K562 (cell line): Measurements from ENCODE around the gene PLA1A. TPM values are rescaled to one million over a fixed set of nuclear protein-coding genes. Genes with fewer than 3 reads are reported as not detected.

Experiments
- ATF3 ChIP-seq, 2 experiments: fragments of 450-650 bp in 1 of 2; sonication (generic) in 1 of 2; formaldehyde crosslinking in 1 of 2; IDR thresholded peaks in 1 of 2; conservative IDR thresholded peaks in 1 of 2; 2 replicates each; pipeline versions ENCODE4 v1.6.1 to v1.8.1; 2016 to 2023; ENCODE audit warnings: mild to moderate bottlenecking in 2 of 2, moderate library complexity in 2 of 2, inconsistent platforms in 1 of 2, missing genetic modification reagents in 1 of 2
- DDX20 ChIP-seq: fragments of 450-650 bp; IDR thresholded peaks from 2 replicates; pipeline ENCODE4 v1.6.1; 2016; ENCODE audit warnings: missing genetic modification characterization, low read depth, mild to moderate bottlenecking, missing compliant biosample characterization, moderate library complexity
- DMBX1 ChIP-seq: fragments of 250-450 bp; sonication (Bioruptor Pico); IDR thresholded peaks from 2 replicates; pipeline ENCODE4 v1.8.0; 2022; ENCODE audit warnings: inconsistent platforms, mild to moderate bottlenecking, moderate library complexity, borderline replicate concordance
- ERF ChIP-seq: fragments of 450-650 bp; formaldehyde crosslinking; IDR thresholded peaks from 2 replicates; pipeline ENCODE4 v1.4.0; 2020; ENCODE audit warnings: mild to moderate bottlenecking, mixed read lengths
- ESRRA ChIP-seq: fragments of 450-650 bp; IDR thresholded peaks from 2 replicates; pipeline ENCODE4 v1.6.1; 2014; ENCODE audit warnings: low read depth, mild to moderate bottlenecking, moderate library complexity, borderline replicate concordance
- HDAC2 ChIP-seq: fragments of 450-650 bp; IDR thresholded peaks from 2 replicates; pipeline ENCODE4 v1.6.1; 2016; ENCODE audit warnings: mild to moderate bottlenecking
- HMGXB4 ChIP-seq: sonication (generic); formaldehyde crosslinking; IDR thresholded peaks from 2 replicates; pipeline ENCODE4 v1.8.1; 2023; ENCODE audit warnings: mild to moderate bottlenecking, missing genetic modification reagents
- KAT2B ChIP-seq: IDR thresholded peaks from one replicate; pipeline ENCODE4 v1.6.1; 2012; ENCODE audit warnings: low read depth, mild to moderate bottlenecking, control low read depth, inconsistent platforms, low read length, moderate library complexity
- KDM1A ChIP-seq, 2 experiments: fragments of 450-650 bp; IDR thresholded peaks; 2 replicates each; pipeline ENCODE4 v1.6.1; 2016; ENCODE audit warnings: mild to moderate bottlenecking in 2 of 2
- KLF13 ChIP-seq: fragments of 450-650 bp; IDR thresholded peaks from 2 replicates; pipeline ENCODE4 v1.6.1; 2016; ENCODE audit warnings: missing genetic modification characterization, low read depth, mild to moderate bottlenecking, missing compliant biosample characterization, moderate library complexity, borderline replicate concordance
- LEF1 ChIP-seq: fragments of 450-650 bp; IDR thresholded peaks from 2 replicates; pipeline ENCODE4 v1.6.1; 2016; ENCODE audit warnings: mild to moderate bottlenecking
- MAFK ChIP-seq: IDR thresholded peaks from 2 replicates; pipeline ENCODE4 v1.6.1; 2011; ENCODE audit warnings: low read length, improper control_type of control experiment
- NCOA1 ChIP-seq: fragments of 450-650 bp; IDR thresholded peaks from 2 replicates; pipeline ENCODE4 v1.6.1; 2016; ENCODE audit warnings: low read depth
- NELFE ChIP-seq: IDR thresholded peaks from 2 replicates; pipeline ENCODE4 v1.6.1; 2011; ENCODE audit warnings: mild to moderate bottlenecking; ENCODE audit not compliant: insufficient read depth, insufficient read length
- PURB ChIP-seq: sonication (generic); formaldehyde crosslinking; IDR thresholded peaks from 2 replicates; pipeline ENCODE4 v1.9.0; 2021; ENCODE audit warnings: low read depth, mild to moderate bottlenecking, missing genetic modification reagents
- RBFOX2 ChIP-seq: fragments of 200-400 bp; formaldehyde crosslinking; IDR thresholded peaks from 2 replicates; pipeline ENCODE4 v1.6.1; 2017; ENCODE audit warnings: low read depth, mild to moderate bottlenecking, low read length, moderate library complexity
- RNF2 ChIP-seq: sonication (generic); IDR thresholded peaks from 2 replicates; pipeline ENCODE4 v1.6.1; 2016
- SMARCA4 ChIP-seq: fragments of 450-650 bp; IDR thresholded peaks from 2 replicates; pipeline ENCODE4 v1.6.1; 2016
- TBL1XR1 ChIP-seq, 2 experiments: IDR thresholded peaks; 2 replicates each; pipeline ENCODE4 v1.6.1; 2012; ENCODE audit warnings: improper control_type of control experiment in 2 of 2, low read length in 2 of 2, mild to moderate bottlenecking in 1 of 2
- TCF7L2 ChIP-seq: fragments of 150-350 bp; IDR thresholded peaks from 2 replicates; pipeline ENCODE4 v1.6.1; 2016; ENCODE audit warnings: low read depth, mild to moderate bottlenecking, low read length, moderate library complexity
- ZNF274 ChIP-seq: IDR thresholded peaks from 2 replicates; pipeline ENCODE4 v1.6.1; 2011; ENCODE audit warnings: low read depth, mild to moderate bottlenecking, low read length, moderate library complexity, borderline replicate concordance
- polyA plus RNA-seq, 8 experiments: library from polyadenylated mRNA; depleted of rRNA in 4 of 8; stranded (reverse) in 5 of 8; unstranded in 3 of 8; fragments of >200 nt; fragmentation: Nextera tagmentation in 2 of 8; fragmentation: Illumina TruSeq in 1 of 8; extraction: Ambion mirVana in 2 of 8; extraction: Trizol in 1 of 8; gene quantifications; 2 replicates each; pipeline versions ENCODE4 v1.2.1 to v1.2.3, GENCODE V29; 2011 to 2014; ENCODE audit warnings: inconsistent platforms in 1 of 8, missing spikeins in 1 of 8
- total RNA-seq, 7 experiments: library from RNA; depleted of rRNA in 6 of 7; stranded (reverse); fragments of >200 nt in 6 of 7; fragmentation: Illumina TruSeq in 2 of 7; extraction: Trizol in 2 of 7; gene quantifications; 2 replicates each; pipeline versions ENCODE4 v1.2.1 to v1.2.3, GENCODE V29; 2011 to 2021; ENCODE audit warnings: low replicate concordance in 1 of 7
- TF ChIP-seq, protein P1 (sequence below): fragments of 250-450 bp; sonication (Bioruptor Pico); IDR thresholded peaks from 2 replicates; pipeline ENCODE4 v1.8.0; 2021; ENCODE audit warnings: borderline replicate concordance, mild to moderate bottlenecking, moderate library complexity; ENCODE audit not compliant: poor library complexity, severe bottlenecking
- TF ChIP-seq, protein P2 (sequence below): sonication (generic); formaldehyde crosslinking; IDR thresholded peaks from 2 replicates; pipeline ENCODE4 v1.8.0; 2022; ENCODE audit warnings: mild to moderate bottlenecking, missing genetic modification reagents

PLA1A gene
- total and polyA plus RNA-seq, 9 of the 15 experiments (the other 6 are each of a cell fraction or from before 2014, with no cell fraction given), result not detected

DNA sequence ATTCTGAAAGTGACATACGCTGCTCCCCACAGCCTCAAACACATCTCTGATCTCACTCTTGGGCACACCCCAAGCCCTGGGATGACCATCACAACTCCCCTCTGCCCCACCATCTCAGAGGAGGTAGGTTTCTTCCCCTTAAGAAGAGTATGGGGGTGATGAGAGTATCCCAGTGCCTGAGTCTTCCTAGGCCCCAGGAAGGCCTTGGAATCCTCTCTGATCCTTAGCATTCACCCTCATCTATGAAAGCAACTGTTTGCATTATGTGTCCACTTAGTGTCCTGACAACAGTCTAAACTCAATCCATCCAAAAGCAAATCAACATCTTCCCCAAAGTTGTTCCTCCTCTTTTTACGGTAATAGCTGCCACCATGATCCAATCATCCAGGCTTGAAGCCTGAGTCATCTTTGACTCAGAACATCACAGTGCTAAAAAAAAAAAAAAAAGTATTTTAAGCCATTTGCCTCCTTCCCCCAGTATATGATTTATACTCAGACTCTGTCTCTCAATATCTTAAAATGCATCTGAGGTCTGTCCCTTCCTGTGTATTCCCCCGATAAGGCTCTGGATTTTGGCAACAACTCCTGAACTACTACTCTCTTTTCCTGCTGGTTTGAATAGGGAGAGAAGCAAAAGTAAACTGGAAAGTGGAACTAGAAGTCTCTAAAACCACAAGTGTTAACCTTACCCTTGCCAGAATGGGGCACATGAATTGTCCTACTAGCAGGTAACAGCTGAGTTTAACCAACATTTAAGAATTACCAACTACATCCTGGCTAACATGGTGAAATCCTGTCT, 40.2 kb downstream of the PLA1A start (continued):
- peak; percentile 77; the same call in 1 of the 2 replicates for TF ChIP-seq ATF3 (IDR thresholded peaks at IDR 0.05)
- no peak for TF ChIP-seq ATF3 (CRISPR knock-in tag; conservative IDR thresholded peaks at IDR 0.05)
- TF ChIP-seq KDM1A (IDR thresholded peaks at IDR 0.05), result no peak
- no peak for TF ChIP-seq ZNF274
- no peak for TF ChIP-seq RBFOX2
- no peak for TF ChIP-seq TCF7L2
- TF ChIP-seq, protein P1, sequence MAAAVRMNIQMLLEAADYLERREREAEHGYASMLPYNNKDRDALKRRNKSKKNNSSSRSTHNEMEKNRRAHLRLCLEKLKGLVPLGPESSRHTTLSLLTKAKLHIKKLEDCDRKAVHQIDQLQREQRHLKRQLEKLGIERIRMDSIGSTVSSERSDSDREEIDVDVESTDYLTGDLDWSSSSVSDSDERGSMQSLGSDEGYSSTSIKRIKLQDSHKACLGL (CRISPR knock-in tag), result no peak
- TF ChIP-seq PURB, result no peak
- no peak for TF ChIP-seq ERF
- TF ChIP-seq RNF2, result peak; percentile 64; the same call in 1 of the 2 replicates
- TF ChIP-seq, protein P2, sequence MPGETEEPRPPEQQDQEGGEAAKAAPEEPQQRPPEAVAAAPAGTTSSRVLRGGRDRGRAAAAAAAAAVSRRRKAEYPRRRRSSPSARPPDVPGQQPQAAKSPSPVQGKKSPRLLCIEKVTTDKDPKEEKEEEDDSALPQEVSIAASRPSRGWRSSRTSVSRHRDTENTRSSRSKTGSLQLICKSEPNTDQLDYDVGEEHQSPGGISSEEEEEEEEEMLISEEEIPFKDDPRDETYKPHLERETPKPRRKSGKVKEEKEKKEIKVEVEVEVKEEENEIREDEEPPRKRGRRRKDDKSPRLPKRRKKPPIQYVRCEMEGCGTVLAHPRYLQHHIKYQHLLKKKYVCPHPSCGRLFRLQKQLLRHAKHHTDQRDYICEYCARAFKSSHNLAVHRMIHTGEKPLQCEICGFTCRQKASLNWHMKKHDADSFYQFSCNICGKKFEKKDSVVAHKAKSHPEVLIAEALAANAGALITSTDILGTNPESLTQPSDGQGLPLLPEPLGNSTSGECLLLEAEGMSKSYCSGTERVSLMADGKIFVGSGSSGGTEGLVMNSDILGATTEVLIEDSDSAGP (CRISPR knock-in tag), result no peak
- TF ChIP-seq NCOA1, result no peak
- TF ChIP-seq HMGXB4 (CRISPR knock-in tag), result no peak
- TF ChIP-seq DDX20 (tag), result no peak; the same call in 1 of the 2 replicates
- peak in 1 of 2 experiments; percentile 15; a peak in 1 of 4 replicates for TF ChIP-seq TBL1XR1 (IDR thresholded peaks at IDR 0.05; ENCODE audit: low read length in 2 of 2)
- no peak for TF ChIP-seq NELFE
- TF ChIP-seq ESRRA, result no peak
- no peak for TF ChIP-seq KLF13 (tag)
- TF ChIP-seq DMBX1, result peak; percentile 70; the same call in 1 of the 2 replicates
- TF ChIP-seq SMARCA4, result peak; percentile 52; the same call in 1 of the 2 replicates
- no peak for TF ChIP-seq KAT2B
- TF ChIP-seq HDAC2, result no peak
- peak; percentile 20; the same call in 1 of the 2 replicates for TF ChIP-seq MAFK
- TF ChIP-seq LEF1, result peak; percentile 41; the same call in 1 of the 2 replicates
